ENCODE data around the gene CLDN4. TPM values are rescaled to one million over a fixed set of nuclear protein-coding genes. Genes with fewer than 3 reads are reported as not detected.
A peak's percentile ranks its signal among the peaks of the same experiment; 100 is the strongest.
"Not testable (repeated sequence)": the region's sequence is repeated elsewhere in the genome, so short reads cannot be mapped to it uniquely, and the experiment has no call there.

The CLDN4 gene
- total RNA-seq, 1 experiment from 2014 or later = 249 TPM

DNA sequence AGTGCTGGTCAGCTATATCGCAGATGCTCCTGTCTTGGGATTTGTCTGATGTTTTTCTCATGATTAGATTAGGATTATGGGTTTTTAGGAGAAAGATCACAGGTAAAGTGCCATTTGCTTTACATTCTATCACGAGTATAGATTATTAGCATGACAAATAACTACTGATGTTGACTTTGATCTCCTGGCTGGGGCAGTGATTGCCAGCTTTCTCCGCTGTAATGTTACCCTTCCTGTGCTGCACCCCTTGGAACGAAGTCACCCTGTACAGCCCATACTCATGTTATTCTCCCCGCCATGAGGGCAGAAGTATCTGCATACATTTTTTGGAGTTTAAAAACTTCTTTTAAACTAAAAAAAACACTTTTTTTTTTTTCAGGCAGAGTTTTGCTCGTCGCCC, 10.8 kb upstream of the CLDN4 start:
- Histone ChIP-seq H3K4me1 (peaks cover 20% of the 10 kb centered on the region), H3K4me3 (ENCODE audit: low read depth, low read length) (no peak overlapping the region), H3K9me3 (no peaks in the 10 kb centered on the region), H3K36me3 (ENCODE audit: control insufficient read depth, insufficient read depth, low read length) (no peaks in the 10 kb centered on the region), H3K27me3 (replicated peaks; ENCODE audit: control insufficient read depth, insufficient read depth, low read length) (no peaks in the 10 kb centered on the region)
- TF ChIP-seq, protein P1, sequence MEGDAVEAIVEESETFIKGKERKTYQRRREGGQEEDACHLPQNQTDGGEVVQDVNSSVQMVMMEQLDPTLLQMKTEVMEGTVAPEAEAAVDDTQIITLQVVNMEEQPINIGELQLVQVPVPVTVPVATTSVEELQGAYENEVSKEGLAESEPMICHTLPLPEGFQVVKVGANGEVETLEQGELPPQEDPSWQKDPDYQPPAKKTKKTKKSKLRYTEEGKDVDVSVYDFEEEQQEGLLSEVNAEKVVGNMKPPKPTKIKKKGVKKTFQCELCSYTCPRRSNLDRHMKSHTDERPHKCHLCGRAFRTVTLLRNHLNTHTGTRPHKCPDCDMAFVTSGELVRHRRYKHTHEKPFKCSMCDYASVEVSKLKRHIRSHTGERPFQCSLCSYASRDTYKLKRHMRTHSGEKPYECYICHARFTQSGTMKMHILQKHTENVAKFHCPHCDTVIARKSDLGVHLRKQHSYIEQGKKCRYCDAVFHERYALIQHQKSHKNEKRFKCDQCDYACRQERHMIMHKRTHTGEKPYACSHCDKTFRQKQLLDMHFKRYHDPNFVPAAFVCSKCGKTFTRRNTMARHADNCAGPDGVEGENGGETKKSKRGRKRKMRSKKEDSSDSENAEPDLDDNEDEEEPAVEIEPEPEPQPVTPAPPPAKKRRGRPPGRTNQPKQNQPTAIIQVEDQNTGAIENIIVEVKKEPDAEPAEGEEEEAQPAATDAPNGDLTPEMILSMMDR (IDR thresholded peaks at IDR 0.05; ENCODE audit: insufficient read depth in 1 of 2, low read depth in 1 of 2, low read length in 1 of 2, severe bottlenecking in 1 of 2, unreplicated experiment in 1 of 2) = no peak
- H3K36me3 Mint-ChIP-seq (ENCODE audit: insufficient read depth, unreplicated experiment) = no peaks in the 10 kb centered on the region
- H3K9me3 Mint-ChIP-seq (ENCODE audit: unreplicated experiment) = no peaks in the 10 kb centered on the region
- H3K27me3 Mint-ChIP-seq (ENCODE audit: insufficient read depth, unreplicated experiment) = no peaks in the 10 kb centered on the region
- peaks cover 23% of the 10 kb centered on the region for H3K4me1 Mint-ChIP-seq (ENCODE audit: low read depth, unreplicated experiment)
- intact Hi-C loops (cut with micrococcal nuclease; ENCODE audit: unreplicated experiment) = no loop called here
- no peak overlapping the region for H3K27ac Mint-ChIP-seq (ENCODE audit: unreplicated experiment)
- ChIA-PET POLR2A (interaction anchor here (0.6 to 0.7 kb wide), 2 partner anchors 9 to 12 kb away, joined by 3 read pairs; no protein-coding TSS in a partner anchor), CTCF (no interaction called here)
- no peak overlapping the region for H3K4me3 Mint-ChIP-seq (ENCODE audit: unreplicated experiment)
- no peak for DNase-seq
- no TSS peak for BruUV-seq (replicated peaks)

DNA sequence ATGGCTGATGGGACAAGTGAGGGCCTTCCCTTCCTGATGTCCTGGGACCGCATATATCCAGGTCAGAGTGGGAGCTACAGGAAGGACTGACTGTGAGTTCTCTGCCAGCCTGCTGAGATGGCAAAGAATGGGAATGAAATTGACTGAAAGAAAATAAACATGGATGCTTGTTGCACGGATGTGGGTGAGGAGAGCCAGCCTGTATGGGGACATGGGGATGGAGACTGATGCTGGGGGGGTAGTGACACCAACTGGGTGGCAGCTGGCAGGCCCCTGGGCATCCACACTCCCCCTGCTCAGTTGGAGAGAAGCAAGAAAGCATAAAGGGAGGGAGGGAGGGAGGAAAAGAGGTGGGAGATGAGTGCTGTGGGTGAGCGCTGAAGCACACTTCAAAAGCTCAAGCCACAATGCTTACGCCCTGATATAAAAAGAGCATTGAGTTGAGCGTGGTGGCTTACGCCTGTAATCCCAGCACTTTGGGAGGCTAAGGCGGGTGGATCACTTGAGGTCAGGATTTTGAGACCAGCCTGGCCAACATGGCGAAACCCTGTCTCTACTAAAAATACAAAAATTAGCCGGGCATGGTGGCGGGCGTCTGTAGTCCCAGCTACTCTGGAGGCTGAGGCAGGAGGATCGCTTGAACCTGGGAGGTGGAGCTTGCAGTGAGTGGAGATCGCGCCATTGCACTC, 9.1 kb upstream of the CLDN4 start:
- H3K27ac Mint-ChIP-seq (ENCODE audit: unreplicated experiment) = peak overlapping the region; percentile 84
- H3K27me3 ChIP-seq (replicated peaks; ENCODE audit: control insufficient read depth, insufficient read depth, low read length); H3K9me3 Mint-ChIP-seq (ENCODE audit: unreplicated experiment); H3K36me3 ChIP-seq (ENCODE audit: control insufficient read depth, insufficient read depth, low read length); H3K36me3 Mint-ChIP-seq (ENCODE audit: insufficient read depth, unreplicated experiment); H3K27me3 Mint-ChIP-seq (ENCODE audit: insufficient read depth, unreplicated experiment); H3K4me3 ChIP-seq (ENCODE audit: low read depth, low read length); H3K9me3 ChIP-seq: not testable (repeated sequence)
- H3K4me1 Mint-ChIP-seq (ENCODE audit: low read depth, unreplicated experiment) = peaks cover 28% of the 10 kb centered on the region
- H3K4me3 Mint-ChIP-seq (ENCODE audit: unreplicated experiment) = peak overlapping the region; percentile 9
- TSS peak; percentile 36 for BruUV-seq (replicated peaks)
- CTCF ChIA-PET = interaction anchor here (0.9 kb wide), 1 partner anchor 33 kb away, joined by 3 read pairs; no protein-coding TSS in a partner anchor
- H3K4me1 ChIP-seq = peaks cover 24% of the 10 kb centered on the region
- DNase-seq = peak in 1 of 2 experiments; percentile 22
- intact Hi-C loops (cut with micrococcal nuclease; ENCODE audit: unreplicated experiment) = loop anchor here (1.0 kb wide), 1 partner anchor 9 kb away; the partner anchor contains the start of gene CLDN4
- POLR2A ChIA-PET = interaction anchor here (1.0 kb wide), 1 partner anchor 29 kb away, joined by 3 read pairs; no protein-coding TSS in a partner anchor

DNA sequence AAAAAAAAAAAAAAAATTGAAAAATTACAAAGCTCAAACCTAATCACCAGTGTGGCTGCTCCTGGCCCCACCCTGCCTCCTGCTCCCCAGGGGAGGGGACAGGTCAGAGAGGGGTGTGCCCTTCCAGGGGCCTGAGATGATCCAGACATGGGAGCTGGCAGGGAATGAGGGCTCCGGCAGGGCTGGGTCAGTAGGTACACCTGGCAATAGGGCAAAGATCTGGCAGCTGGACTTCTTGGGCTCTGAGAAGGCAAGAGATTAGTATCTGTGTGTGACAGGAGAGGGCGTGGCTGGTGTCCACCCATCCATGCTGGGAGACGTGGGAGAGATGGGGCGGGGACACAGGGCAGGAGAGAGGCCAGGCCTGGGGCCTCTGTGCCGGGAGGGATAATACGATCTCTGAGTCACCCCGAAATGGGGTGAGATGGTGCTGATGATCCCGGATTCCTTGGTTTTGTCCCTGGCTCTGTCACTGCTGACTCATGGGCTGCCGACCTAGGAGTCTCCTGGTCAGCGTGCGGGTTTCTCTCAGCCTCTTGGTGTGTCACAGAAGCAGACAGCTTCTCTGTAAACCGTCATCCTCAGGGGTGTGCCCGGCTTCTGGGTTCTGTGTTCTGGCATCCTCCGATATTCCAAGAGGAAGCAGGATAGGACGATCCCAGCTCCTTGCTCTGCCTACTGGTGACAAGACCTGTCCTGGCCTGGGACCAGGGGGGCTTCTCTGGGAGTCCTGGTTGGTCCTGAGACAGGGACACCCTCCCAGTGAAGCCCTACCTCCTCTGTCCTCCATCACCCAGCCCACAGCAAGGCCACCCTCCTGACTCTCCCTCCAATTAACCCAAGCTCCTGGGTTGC, 8.2 kb upstream of the CLDN4 start:
- Histone ChIP-seq H3K27me3 (replicated peaks; ENCODE audit: control insufficient read depth, insufficient read depth, low read length) (no peaks in the 10 kb centered on the region), H3K4me3 (ENCODE audit: low read depth, low read length) (no peak overlapping the region), H3K9me3 (no peaks in the 10 kb centered on the region), H3K4me1 (peaks cover 32% of the 10 kb centered on the region), H3K36me3 (ENCODE audit: control insufficient read depth, insufficient read depth, low read length) (no peaks in the 10 kb centered on the region)
- TF ChIP-seq, protein P1 (IDR thresholded peaks at IDR 0.05; ENCODE audit: insufficient read depth in 1 of 2, low read depth in 1 of 2, low read length in 1 of 2, severe bottlenecking in 1 of 2, unreplicated experiment in 1 of 2) = no peak
- peak overlapping the region; percentile 84 for H3K27ac Mint-ChIP-seq (ENCODE audit: unreplicated experiment)
- peak; percentile 81 to 94 for DNase-seq
- peaks cover 36% of the 10 kb centered on the region for H3K4me1 Mint-ChIP-seq (ENCODE audit: low read depth, unreplicated experiment)
- ChIA-PET CTCF (interaction anchor here (0.9 kb wide), 1 partner anchor 33 kb away, joined by 3 read pairs; no protein-coding TSS in a partner anchor), POLR2A (interaction anchor here (0.9 to 1.0 kb wide), 2 partner anchors 30 to 52 kb away, joined by 3 read pairs; partner anchors contain the start of gene CLDN3)
- BruUV-seq (replicated peaks) = no TSS peak
- H3K36me3 Mint-ChIP-seq (ENCODE audit: insufficient read depth, unreplicated experiment) = peaks cover 6% of the 10 kb centered on the region
- intact Hi-C loops (cut with micrococcal nuclease; ENCODE audit: unreplicated experiment) = loop anchor here (1.0 kb wide), 1 partner anchor 8 kb away; the partner anchor contains the start of gene CLDN4
- no peaks in the 10 kb centered on the region for H3K27me3 Mint-ChIP-seq (ENCODE audit: insufficient read depth, unreplicated experiment)
- peak overlapping the region; percentile 58 for H3K4me3 Mint-ChIP-seq (ENCODE audit: unreplicated experiment)
- no peaks in the 10 kb centered on the region for H3K9me3 Mint-ChIP-seq (ENCODE audit: unreplicated experiment)
